ENCODE results near the gene SND1.

Gene SND1

GRCh38 chr7:127831318-127832219 lies 179.6 kb downstream of the SND1 start (continued):
- TF ChIP-seq ZNF280C (tag by site-specific recombination; IDR thresholded peaks at IDR 0.05) (no peak), SP2 (tag by site-specific recombination; IDR thresholded peaks at IDR 0.05) (no peak), BCL11B (tag by site-specific recombination; IDR thresholded peaks at IDR 0.05; ENCODE audit: low read depth) (no peak)

- Histone ChIP-seq H3K4me1 (ENCODE audit: control insufficient read depth, insufficient read depth, low read length) (no peaks in the 10 kb centered on the region), H3K9me3 (ENCODE audit: control insufficient read depth, insufficient read depth, low read depth, low read length) (no peaks in the 10 kb centered on the region), H3K4me3 (ENCODE audit: low read depth, low read length) (no peak overlapping the region), H3K27ac (ENCODE audit: extremely low read depth, low read depth, low read length) (no peak overlapping the region), H3K36me3 (ENCODE audit: control insufficient read depth in 2 of 2, insufficient read depth in 1 of 2, low read length in 2 of 2) (no peaks in the 10 kb centered on the region)
- ChIA-PET CTCF (no interaction called here), POLR2A (no interaction called here)
- TF ChIP-seq HIC1 (tag by site-specific recombination; IDR thresholded peaks at IDR 0.05) (no peak), ZNF473 (tag by site-specific recombination; IDR thresholded peaks at IDR 0.05) (no peak), ZNF518A (tag by site-specific recombination; conservative IDR thresholded peaks at IDR 0.05; ENCODE audit: low read depth) (no peak), ZNF416 (tag by site-specific recombination; IDR thresholded peaks at IDR 0.05) (no peak)
Measured at GRCh38 chr7:127832592-127832991, 180.6 kb downstream of the SND1 start.

- Histone ChIP-seq H3K4me3 (ENCODE audit: low read depth, low read length) (no peak overlapping the region), H3K27ac (ENCODE audit: extremely low read depth, low read depth, low read length) (no peak overlapping the region), H3K4me1 (ENCODE audit: control insufficient read depth, insufficient read depth, low read length) (no peaks in the 10 kb centered on the region), H3K9me3 (ENCODE audit: control insufficient read depth, insufficient read depth, low read depth, low read length) (no peaks in the 10 kb centered on the region), H3K36me3 (ENCODE audit: control insufficient read depth in 2 of 2, insufficient read depth in 1 of 2, low read length in 2 of 2) (no peaks in the 10 kb centered on the region)
- ChIA-PET POLR2A (no interaction called here), CTCF (no interaction called here)
- TF ChIP-seq KLF1 (tag by site-specific recombination; IDR thresholded peaks at IDR 0.05) = no peak
- TF ChIP-seq ZNF140 (tag by site-specific recombination; IDR thresholded peaks at IDR 0.05) = no peak
- TF ChIP-seq ZNF121 (tag by site-specific recombination; IDR thresholded peaks at IDR 0.05) = no peak
- TF ChIP-seq GLIS1 (tag by site-specific recombination; IDR thresholded peaks at IDR 0.05) = no peak
- TF ChIP-seq REPIN1 (tag by site-specific recombination; IDR thresholded peaks at IDR 0.05; ENCODE audit: low read depth) = no peak
- TF ChIP-seq ZSCAN23 (tag by site-specific recombination; IDR thresholded peaks at IDR 0.05) = no peak
- TF ChIP-seq ZBTB7A (tag by site-specific recombination; IDR thresholded peaks at IDR 0.05; ENCODE audit: low read depth) = no peak
- TF ChIP-seq ZNF404 (tag by site-specific recombination; IDR thresholded peaks at IDR 0.05) = no peak
- no peak for TF ChIP-seq ZNF26 (tag by site-specific recombination; IDR thresholded peaks at IDR 0.05)
- TF ChIP-seq ZSCAN16 (tag by site-specific recombination; IDR thresholded peaks at IDR 0.05) = no peak
- no peak for TF ChIP-seq ZNF266 (tag by site-specific recombination; IDR thresholded peaks at IDR 0.05; ENCODE audit: low read depth)
- TF ChIP-seq ZNF548 (tag by site-specific recombination; IDR thresholded peaks at IDR 0.05) = no peak
Measured at GRCh38 chr7:127833641-127834040, 181.6 kb downstream of the SND1 start.
